Vagina (tissue), 2 donors: ENCODE results near the gene SCGB1D1.

Source experiments
- POLR2A ChIP-seq, 2 donors: fragments of 450-650 bp; IDR thresholded peaks; one replicate each; pipeline ENCODE4 v1.6.1; 2017; ENCODE audit warnings: antibody characterized with exemption in 2 of 2, mild to moderate bottlenecking in 2 of 2, moderate library complexity in 2 of 2
- TF ChIP-seq, protein P1 (sequence below), 3 experiments: fragments of 450-650 bp in 2 of 3; fragments of 200-600 bp in 1 of 3; sonication (generic) in 1 of 3; IDR thresholded peaks; one replicate each; pipeline ENCODE4 v1.5.1; 2017 to 2019; ENCODE audit warnings: antibody characterized with exemption in 3 of 3, mild to moderate bottlenecking in 2 of 3, moderate library complexity in 2 of 3

DNA sequence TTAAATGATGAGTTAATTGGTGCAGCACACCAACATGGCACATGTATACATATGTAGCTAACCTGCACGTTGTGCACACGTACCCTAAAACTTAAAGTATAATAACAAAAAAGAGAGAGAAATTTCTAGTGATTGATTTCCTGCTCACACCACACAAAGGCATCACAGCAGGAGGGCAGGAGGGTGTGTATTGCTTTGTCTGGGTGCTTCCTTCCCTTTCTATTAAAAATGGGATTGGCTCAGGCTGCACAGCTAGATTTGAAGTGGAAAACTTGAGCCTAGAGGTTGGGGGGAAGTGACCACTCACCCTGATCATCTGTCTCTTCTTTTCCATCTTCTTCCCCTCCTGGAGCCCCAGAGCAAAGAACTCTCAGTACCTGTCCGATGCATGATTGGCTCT, 51.1 kb downstream of the SCGB1D1 start:
- TF ChIP-seq, protein P1, sequence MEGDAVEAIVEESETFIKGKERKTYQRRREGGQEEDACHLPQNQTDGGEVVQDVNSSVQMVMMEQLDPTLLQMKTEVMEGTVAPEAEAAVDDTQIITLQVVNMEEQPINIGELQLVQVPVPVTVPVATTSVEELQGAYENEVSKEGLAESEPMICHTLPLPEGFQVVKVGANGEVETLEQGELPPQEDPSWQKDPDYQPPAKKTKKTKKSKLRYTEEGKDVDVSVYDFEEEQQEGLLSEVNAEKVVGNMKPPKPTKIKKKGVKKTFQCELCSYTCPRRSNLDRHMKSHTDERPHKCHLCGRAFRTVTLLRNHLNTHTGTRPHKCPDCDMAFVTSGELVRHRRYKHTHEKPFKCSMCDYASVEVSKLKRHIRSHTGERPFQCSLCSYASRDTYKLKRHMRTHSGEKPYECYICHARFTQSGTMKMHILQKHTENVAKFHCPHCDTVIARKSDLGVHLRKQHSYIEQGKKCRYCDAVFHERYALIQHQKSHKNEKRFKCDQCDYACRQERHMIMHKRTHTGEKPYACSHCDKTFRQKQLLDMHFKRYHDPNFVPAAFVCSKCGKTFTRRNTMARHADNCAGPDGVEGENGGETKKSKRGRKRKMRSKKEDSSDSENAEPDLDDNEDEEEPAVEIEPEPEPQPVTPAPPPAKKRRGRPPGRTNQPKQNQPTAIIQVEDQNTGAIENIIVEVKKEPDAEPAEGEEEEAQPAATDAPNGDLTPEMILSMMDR (IDR thresholded peaks at IDR 0.05) = no peak
- no peak for TF ChIP-seq POLR2A (IDR thresholded peaks at IDR 0.05)
